Adrenal gland (tissue), 12 donors: Measurements from ENCODE around the gene RASSF8. TPM values are rescaled to one million over a fixed set of nuclear protein-coding genes. Genes with fewer than 3 reads are reported as not detected.

ENCODE experiments used
- DNase-seq, 7 donors: peaks; one replicate each; pipeline ENCODE4 v3.0.0-alpha.2; 2019 to 2020
- H3K27ac ChIP-seq, 5 donors: fragments of 200-600 bp; sonication (generic) in 4 of 5; 1 replicate in 3 of 5; 2 replicates in 2 of 5; pipeline versions ENCODE4 v1.5.1 to v1.8.0; 2016 to 2020; ENCODE audit warnings: mild to moderate bottlenecking in 1 of 5
- H3K27me3 ChIP-seq: fragments of 200-600 bp; 2 replicates; pipeline ENCODE4 v1.8.0; 2021
- H3K36me3 ChIP-seq, 2 donors: fragments of 200-600 bp; replicated peaks in 1 of 2; 1 replicate in 1 of 2; 2 replicates in 1 of 2; pipeline versions ENCODE4 v1.5.1 to v1.8.0; 2018 to 2022
- H3K4me1 ChIP-seq, 2 donors: fragments of 200-600 bp; replicated peaks in 1 of 2; 1 replicate in 1 of 2; 2 replicates in 1 of 2; pipeline versions ENCODE4 v1.5.1 to v1.8.0; 2018 to 2021
- H3K4me3 ChIP-seq, 4 donors: fragments of 200-600 bp; sonication (generic) in 3 of 4; one replicate each; pipeline ENCODE4 v1.5.1; 2016 to 2018
- H3K9me3 ChIP-seq, 3 donors: fragments of 200-600 bp; sonication (generic) in 1 of 3; replicated peaks in 1 of 3; 1 replicate in 2 of 3; 2 replicates in 1 of 3; pipeline versions ENCODE4 v1.5.1 to v1.8.0; 2016 to 2021
- POLR2A ChIP-seq, 2 donors: fragments of 450-650 bp; IDR thresholded peaks; one replicate each; pipeline ENCODE4 v1.6.1; 2017; ENCODE audit warnings: antibody characterized with exemption in 2 of 2, mild to moderate bottlenecking in 2 of 2, moderate library complexity in 1 of 2
- WGBS, 4 donors: extraction: QIAGEN DNeasy Blood & Tissue Kit in 2 of 4; methylation state at CpG; one replicate each; pipeline versions ENCODE4 v1.1.5 to v1.1.7; 2013 to 2017; 5-methylcytosine and 5-hydroxymethylcytosine counted together
- intact Hi-C, 2 donors: fragments of 100-400 bp; cut with DNase I; formaldehyde crosslinking; loops; one replicate each; pipeline versions ENCODE4 v1.14.1 to v1.15.0; 2022 to 2023
- polyA plus RNA-seq, 3 donors: library from polyadenylated mRNA; stranded (reverse); fragments of 200-250 nt in 2 of 3; fragments of 350-450 nt in 1 of 3; fragmentation: Illumina TruSeq in 1 of 3; extraction: RNeasy Lipid Tissue Mini Kit (QIAGEN cat#74804) in 1 of 3; gene quantifications; one replicate each; pipeline ENCODE4 v1.2.3, GENCODE V29; 2013 to 2014
- total RNA-seq, 9 donors: library from RNA; depleted of rRNA in 4 of 9; stranded (reverse); fragments of >200 nt in 4 of 9; fragments of 120-200 nt in 1 of 9; fragmentation: NEBNext Ultra II Directional in 1 of 9; extraction: Animal tissue kit (Norgen Biotek cat#: 25700) in 1 of 9; gene quantifications; one replicate each; pipeline versions ENCODE4 v1.1.0 to v1.2.4, GENCODE V29; 2013 to 2023
- TF ChIP-seq, protein P1 (sequence below), 6 experiments: fragments of 450-650 bp in 4 of 6; fragments of 200-600 bp in 2 of 6; sonication (generic) in 1 of 6; IDR thresholded peaks; 1 replicate in 5 of 6; 2 replicates in 1 of 6; pipeline versions ENCODE4 v1.5.1 to v1.8.0; 2016 to 2021; ENCODE audit warnings: antibody characterized with exemption in 6 of 6, mild to moderate bottlenecking in 2 of 6, moderate library complexity in 1 of 6
- donor health status: healthy with polysubstance abuse.
- donor health status: Bipolar disorder and iron deficiency.
- donor health status: DM: yes; HTN: yes; CAD: no.
- donor health status: DM: no; HTN: no; CAD: no.
- donor health status: DM: no; HTN: no; CAD: no.
- donor health status: DM: yes; HTN: yes; CAD: no.

The RASSF8 gene
- total and polyA plus RNA-seq, 12 donors, result 6.5 to 85.7 (median 43.9) TPM

DNA sequence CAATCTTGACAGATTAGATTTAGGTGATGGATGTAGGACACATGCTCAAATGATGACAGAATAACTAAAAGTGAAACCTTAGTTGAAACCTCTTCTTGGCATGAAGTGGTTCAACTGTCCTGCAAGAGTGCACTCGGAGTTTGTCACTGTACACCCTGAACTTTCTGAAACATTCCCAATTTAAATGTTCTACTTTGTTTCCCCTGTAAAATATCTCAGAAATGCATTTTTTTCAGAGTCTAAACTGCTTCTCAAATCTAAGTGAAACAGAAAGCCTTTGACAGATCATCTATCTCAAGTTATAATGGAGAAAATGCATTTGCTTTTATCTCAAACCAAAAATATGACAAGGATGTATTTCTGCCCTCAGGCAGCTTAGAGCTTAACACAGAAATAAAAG, 100.3 kb downstream of the RASSF8 start:
- Histone ChIP-seq H3K9me3 (no peaks in the 10 kb centered on the region), H3K4me1 (peaks cover 0 to 19% of the 10 kb centered on the region in 2 donors), H3K4me3 (no peak overlapping the region), H3K27ac (no peak overlapping the region), H3K36me3 (no peaks in the 10 kb centered on the region), H3K27me3 (no peaks in the 10 kb centered on the region)
- WGBS, 4 donors, result 58 to 79% (median 61%) methylated on average over 1 of the region's 1 CpG
- TF ChIP-seq POLR2A (IDR thresholded peaks at IDR 0.05), result no peak
- DNase-seq, result no peak
- intact Hi-C loops, result no loop called here

DNA sequence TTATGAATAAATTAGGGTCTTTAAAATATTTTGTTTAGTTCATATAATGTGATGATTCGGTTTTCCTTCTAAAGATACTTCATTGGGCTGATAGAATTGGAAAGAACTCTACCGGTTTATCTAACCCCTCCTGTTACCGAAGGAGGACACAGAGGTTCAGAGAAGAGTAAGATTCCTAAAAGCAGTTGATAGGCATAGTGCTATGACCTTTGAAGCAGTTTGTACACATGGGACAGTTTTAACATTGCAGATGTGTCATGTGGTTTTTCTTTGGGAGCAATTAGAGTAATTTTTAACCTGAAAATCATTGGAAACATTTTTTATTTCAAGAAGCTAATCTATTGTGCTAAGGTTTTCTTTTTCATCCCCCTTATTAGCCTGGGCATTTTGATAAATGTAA, 103.5 kb downstream of the RASSF8 start:
- H3K27me3 ChIP-seq, result no peaks in the 10 kb centered on the region
- no peaks in the 10 kb centered on the region for H3K36me3 ChIP-seq
- 93 to 99% (median 98%) methylated on average over 3 of the region's 3 CpGs for WGBS, 4 donors
- H3K4me1 ChIP-seq, result no peaks in the 10 kb centered on the region
- H3K27ac ChIP-seq, result no peak overlapping the region
- TF ChIP-seq POLR2A (IDR thresholded peaks at IDR 0.05), result no peak
- TF ChIP-seq, protein P1, sequence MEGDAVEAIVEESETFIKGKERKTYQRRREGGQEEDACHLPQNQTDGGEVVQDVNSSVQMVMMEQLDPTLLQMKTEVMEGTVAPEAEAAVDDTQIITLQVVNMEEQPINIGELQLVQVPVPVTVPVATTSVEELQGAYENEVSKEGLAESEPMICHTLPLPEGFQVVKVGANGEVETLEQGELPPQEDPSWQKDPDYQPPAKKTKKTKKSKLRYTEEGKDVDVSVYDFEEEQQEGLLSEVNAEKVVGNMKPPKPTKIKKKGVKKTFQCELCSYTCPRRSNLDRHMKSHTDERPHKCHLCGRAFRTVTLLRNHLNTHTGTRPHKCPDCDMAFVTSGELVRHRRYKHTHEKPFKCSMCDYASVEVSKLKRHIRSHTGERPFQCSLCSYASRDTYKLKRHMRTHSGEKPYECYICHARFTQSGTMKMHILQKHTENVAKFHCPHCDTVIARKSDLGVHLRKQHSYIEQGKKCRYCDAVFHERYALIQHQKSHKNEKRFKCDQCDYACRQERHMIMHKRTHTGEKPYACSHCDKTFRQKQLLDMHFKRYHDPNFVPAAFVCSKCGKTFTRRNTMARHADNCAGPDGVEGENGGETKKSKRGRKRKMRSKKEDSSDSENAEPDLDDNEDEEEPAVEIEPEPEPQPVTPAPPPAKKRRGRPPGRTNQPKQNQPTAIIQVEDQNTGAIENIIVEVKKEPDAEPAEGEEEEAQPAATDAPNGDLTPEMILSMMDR (IDR thresholded peaks at IDR 0.05), result no peak
- H3K9me3 ChIP-seq, result no peaks in the 10 kb centered on the region
- intact Hi-C loops, result no loop called here
- H3K4me3 ChIP-seq, result no peak overlapping the region
- no peak for DNase-seq

DNA sequence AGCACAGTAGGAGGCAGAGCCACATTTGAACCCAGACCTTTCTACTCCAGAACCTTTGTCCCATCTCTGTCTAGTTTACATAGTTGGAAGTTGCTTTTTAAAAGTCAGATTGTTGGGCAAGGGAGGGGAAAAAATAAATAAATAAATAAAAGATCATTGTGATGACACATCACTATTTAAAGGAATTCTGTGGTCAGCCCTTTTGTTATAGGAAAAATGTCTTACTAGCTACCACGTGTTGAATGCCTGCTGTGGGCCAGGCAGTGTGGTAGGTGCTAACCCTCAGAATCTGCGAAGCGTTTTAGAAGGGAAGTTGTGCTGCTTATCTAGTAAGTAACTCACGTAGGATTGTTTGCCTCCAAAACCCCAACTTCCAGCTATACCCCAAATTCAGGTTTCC, 104.1 kb downstream of the RASSF8 start:
- Histone ChIP-seq H3K4me1 (no peaks in the 10 kb centered on the region), H3K27ac (no peak overlapping the region), H3K4me3 (no peak overlapping the region), H3K9me3 (no peaks in the 10 kb centered on the region), H3K36me3 (no peaks in the 10 kb centered on the region), H3K27me3 (no peaks in the 10 kb centered on the region)
- WGBS, 4 donors, result 74 to 82% (median 78%) methylated on average over 4 of the region's 4 CpGs
- intact Hi-C loops, result no loop called here
- no peak for DNase-seq
- TF ChIP-seq, protein P1 (IDR thresholded peaks at IDR 0.05), result no peak
- TF ChIP-seq POLR2A (IDR thresholded peaks at IDR 0.05), result no peak

DNA sequence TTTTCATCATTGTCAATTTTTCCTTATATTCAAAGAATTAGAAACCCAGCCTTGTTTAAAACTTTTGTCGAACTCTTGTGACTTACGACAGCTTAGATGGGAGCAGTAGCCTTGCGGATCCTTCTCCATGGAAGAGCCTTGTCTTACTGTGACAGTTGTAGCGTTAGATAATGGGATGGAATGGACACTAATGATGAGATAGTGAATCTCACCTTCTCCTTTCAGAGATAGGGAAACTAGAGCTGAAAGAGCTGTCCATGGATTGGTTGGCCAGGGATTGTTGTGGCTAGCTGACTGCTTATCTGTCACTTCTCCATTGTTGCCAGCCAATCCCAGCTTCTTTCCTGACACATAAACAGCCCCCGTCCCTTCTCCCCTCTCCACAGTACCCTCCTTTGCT, 107.0 kb downstream of the RASSF8 start:
- Histone ChIP-seq H3K36me3 (no peaks in the 10 kb centered on the region), H3K27me3 (no peaks in the 10 kb centered on the region), H3K4me1 (no peaks in the 10 kb centered on the region), H3K27ac (no peak overlapping the region), H3K4me3 (no peak overlapping the region), H3K9me3 (no peaks in the 10 kb centered on the region)
- WGBS, 4 donors, result 95 to 97% (median 96%) methylated on average over 5 of the region's 5 CpGs
- TF ChIP-seq POLR2A (IDR thresholded peaks at IDR 0.05), result no peak
- TF ChIP-seq, protein P1 (IDR thresholded peaks at IDR 0.05), result no peak
- DNase-seq, result no peak
- intact Hi-C loops, result no loop called here

DNA sequence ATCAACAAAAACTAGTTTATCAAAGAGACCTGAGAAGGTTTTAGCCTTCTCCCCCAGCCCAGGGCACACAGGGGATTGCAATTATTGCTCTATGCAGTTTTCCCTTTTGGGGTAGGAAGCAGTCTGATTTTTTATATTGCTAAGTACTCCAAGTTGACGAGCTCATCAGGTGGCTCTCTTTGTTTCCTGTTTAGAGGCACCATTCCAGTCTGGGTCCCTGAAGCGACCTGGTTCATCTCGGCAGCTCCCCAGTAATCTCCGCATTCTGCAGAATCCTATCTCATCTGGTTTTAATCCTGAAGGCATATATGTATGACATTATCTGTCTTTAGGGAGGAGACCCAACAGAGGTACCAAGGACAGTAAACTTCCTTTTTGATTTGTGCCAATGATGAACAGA, 110.0 kb downstream of the RASSF8 start:
- 94 to 97% (median 96%) methylated on average over 4 of the region's 4 CpGs for WGBS, 4 donors
- intact Hi-C loops, result no loop called here
- H3K36me3 ChIP-seq, result no peaks in the 10 kb centered on the region

More for the DNA sequence above, 110.0 kb downstream of the RASSF8 start:
- DNase-seq, result no peak
- Histone ChIP-seq H3K27ac (no peak overlapping the region), H3K4me3 (no peak overlapping the region), H3K4me1 (no peaks in the 10 kb centered on the region), H3K9me3 (no peaks in the 10 kb centered on the region), H3K27me3 (no peaks in the 10 kb centered on the region)
- TF ChIP-seq, protein P1 (IDR thresholded peaks at IDR 0.05), result no peak
- TF ChIP-seq POLR2A (IDR thresholded peaks at IDR 0.05), result no peak
